Left cardiac atrium (tissue), 4 donors: ENCODE results near the gene DIO3. TPM values are rescaled to one million over a fixed set of nuclear protein-coding genes. Genes with fewer than 3 reads are reported as not detected.
"Not testable (repeated sequence)": the region's sequence is repeated elsewhere in the genome, so short reads cannot be mapped to it uniquely, and the experiment has no call there.

ENCODE experiments used
- ATAC-seq, 2 donors: fragments of 200-7000 bp; cut with Tn5 transposase; one replicate each; pipeline ENCODE4 v1.9.1; 2020; ENCODE audit warnings: mild to moderate bottlenecking in 2 of 2, moderate library complexity in 2 of 2
- DNase-seq: peaks from one replicate; pipeline ENCODE4 v3.0.0-alpha.2; 2020
- intact Hi-C, 2 donors: fragments of 100-400 bp; cut with DNase I; formaldehyde crosslinking; loops; one replicate each; pipeline versions ENCODE4 v1.14.1 to v1.15.1; 2022 to 2023
- total RNA-seq, 2 donors: library from RNA; stranded (reverse); fragmentation: NEBNext Ultra II Directional; extraction: Animal tissue kit (Norgen Biotek cat#: 25700); gene quantifications; one replicate each; pipeline ENCODE4 v1.2.1, GENCODE V29; 2021
- donor health status: DM: no; HTN: yes; CAD: no.
- donor health status: DM: no; HTN: yes; CAD: no; lungs with severe emphysema.
- donor health status: DM: yes; HTN: yes; CAD: no.
- donor health status: Dilated cardiomyopathy.

DIO3 gene
- total RNA-seq, 2 donors from 2014 or later, result 0.37 to 1.1 TPM

GRCh38 chr14:101556566-101557320 lies 4.6 kb upstream of the DIO3 start:
- intact Hi-C loops, result no loop called here
- no peak for ATAC-seq

GRCh38 chr14:101557321-101557695 lies 4.0 kb upstream of the DIO3 start:
- no peak for ATAC-seq
- intact Hi-C loops, result no loop called here
- DNase-seq, result no peak

More at GRCh38 chr14:101556566-101557320, 4.6 kb upstream of the DIO3 start:
- no peak for DNase-seq

GRCh38 chr14:101557811-101558738 lies 3.2 kb upstream of the DIO3 start:
- intact Hi-C loops, result no loop called here
- peak in 1 of 2 donors; percentile 27 for ATAC-seq
- DNase-seq, result no peak

- no peak for ATAC-seq
- intact Hi-C loops, result no loop called here
- no peak for DNase-seq
These were observed 2.5 kb upstream of the DIO3 start for GRCh38 chr14:101558739-101559240.

GRCh38 chr14:101559250-101559623 lies 2.1 kb upstream of the DIO3 start:
- no peak for DNase-seq
- ATAC-seq, result no peak
- intact Hi-C loops, result no loop called here

GRCh38 chr14:101559624-101560533 lies 1.4 kb upstream of the DIO3 start:
- intact Hi-C loops, result no loop called here
- peak; percentile 64 to 80 for ATAC-seq
- no peak for DNase-seq

- DNase-seq (no peak), ATAC-seq (no peak)
- intact Hi-C loops, result no loop called here
These were observed 671 bp upstream of the DIO3 start for GRCh38 chr14:101560534-101561113.

GRCh38 chr14:101561897-101562490 lies 699 bp downstream of the DIO3 start:
- DNase-seq, result no peak
- intact Hi-C loops, result no loop called here
- no peak for ATAC-seq

GRCh38 chr14:101562659-101563351 lies 1.5 kb downstream of the DIO3 start:
- DNase-seq (no peak), ATAC-seq (no peak)
- intact Hi-C loops, result no loop called here

- ATAC-seq, result no peak
- intact Hi-C loops, result no loop called here
These were observed 2.0 kb downstream of the DIO3 start for GRCh38 chr14:101563352-101563653.

GRCh38 chr14:101563654-101564443 lies 2.6 kb downstream of the DIO3 start:
- DNase-seq (no peak), ATAC-seq (no peak)
- intact Hi-C loops, result no loop called here

More at GRCh38 chr14:101563352-101563653, 2.0 kb downstream of the DIO3 start:
- no peak for DNase-seq

GRCh38 chr14:101564444-101564776 lies 3.1 kb downstream of the DIO3 start:
- intact Hi-C loops, result no loop called here
- DNase-seq (no peak), ATAC-seq (no peak)

GRCh38 chr14:101564819-101565698 lies 3.8 kb downstream of the DIO3 start:
- no peak for ATAC-seq
- intact Hi-C loops, result no loop called here

GRCh38 chr14:101567252-101567651 lies 6.0 kb downstream of the DIO3 start:
- intact Hi-C loops, result no loop called here
- DNase-seq (no peak), ATAC-seq (no peak)

More at GRCh38 chr14:101564819-101565698, 3.8 kb downstream of the DIO3 start:
- DNase-seq, result no peak

- intact Hi-C loops, result no loop called here
- ATAC-seq (no peak), DNase-seq (no peak)
These were observed 9.7 kb downstream of the DIO3 start for GRCh38 chr14:101571004-101571403.

GRCh38 chr14:101572526-101572925 lies 11.2 kb downstream of the DIO3 start:
- DNase-seq, ATAC-seq, intact Hi-C loops: not testable (repeated sequence)
